B cell (primary cell): ENCODE measurements around the gene FMNL1. TPM values are rescaled to one million over a fixed set of nuclear protein-coding genes. Genes with fewer than 3 reads are reported as not detected.

ENCODE experiments used
- ATAC-seq: fragments of 200-7000 bp; cut with Tn5 transposase; one replicate; pipeline ENCODE4 v1.10.0; 2021; ENCODE audit warnings: low read depth, mild to moderate bottlenecking, moderate number of reproducible peaks, moderate library complexity
- CTCF ChIA-PET: fragments of 350-600 bp; sonication (Branson Sonifier 250); formaldehyde crosslinking; loops from one replicate; lab custom pipeline; 2021; ENCODE audit warnings: antibody characterized with exemption, inconsistent platforms; lab: Charles Lee
- POLR2A ChIA-PET: fragments of 350-600 bp; sonication (Branson Sonifier 250); formaldehyde crosslinking; loops from one replicate; lab custom pipeline; 2021; ENCODE audit warnings: antibody characterized with exemption; lab: Charles Lee
- DNase-seq: peaks from one replicate; pipeline ENCODE4 v3.0.0; 2013
- H2AFZ ChIP-seq: 2 replicates; pipeline ENCODE4 v1.6.1; 2012; ENCODE audit warnings: mild to moderate bottlenecking, low read depth, low read length; ENCODE audit not compliant: insufficient read depth, poor library complexity, severe bottlenecking
- H3K27ac ChIP-seq, 2 donors: 1 replicate in 1 of 2; 2 replicates in 1 of 2; pipeline ENCODE4 v1.5.1; 2012 to 2013; ENCODE audit warnings: low read length in 2 of 2, mild to moderate bottlenecking in 2 of 2, moderate library complexity in 1 of 2
- H3K27me3 ChIP-seq, 4 experiments: fragments of 200-600 bp in 1 of 4; sonication (generic) in 1 of 4; replicated peaks in 1 of 4; 1 replicate in 2 of 4; 2 replicates in 2 of 4; pipeline versions ENCODE4 v1.6.1 to v1.7.0; 2013 to 2016; ENCODE audit warnings: low read length in 3 of 4, mild to moderate bottlenecking in 2 of 4, mixed read lengths in 1 of 4, moderate library complexity in 1 of 4; ENCODE audit not compliant: insufficient read depth in 4 of 4, control insufficient read depth in 3 of 4; ENCODE audit errors: control extremely low read depth in 1 of 4
- H3K36me3 ChIP-seq, 2 experiments: replicated peaks in 1 of 2; 1 replicate in 1 of 2; 2 replicates in 1 of 2; pipeline versions ENCODE4 v1.6.1 to v1.7.1; 2013; ENCODE audit warnings: low read length in 1 of 2; ENCODE audit not compliant: insufficient read depth in 2 of 2, control insufficient read depth in 1 of 2; ENCODE audit errors: control extremely low read depth in 1 of 2, extremely low read depth in 1 of 2
- H3K4me1 ChIP-seq, 2 donors: fragments of 200-600 bp in 1 of 2; sonication (generic) in 1 of 2; 1 replicate in 1 of 2; 2 replicates in 1 of 2; pipeline versions ENCODE4 v1.5.1 to v1.6.1; 2013 to 2017; ENCODE audit warnings: low read length in 2 of 2; ENCODE audit not compliant: control insufficient read depth in 2 of 2, insufficient read depth in 2 of 2
- H3K4me2 ChIP-seq: replicated peaks from 2 replicates; pipeline ENCODE3; 2012; ENCODE audit warnings: mild to moderate bottlenecking, low read depth, low read length; ENCODE audit not compliant: poor library complexity, severe bottlenecking
- H3K4me3 ChIP-seq, 5 experiments: fragments of 200-600 bp in 1 of 5; sonication (generic) in 1 of 5; 1 replicate in 3 of 5; 2 replicates in 2 of 5; pipeline versions ENCODE4 v1.5.1 to v1.7.0; 2011 to 2016; ENCODE audit warnings: low read length in 4 of 5, mild to moderate bottlenecking in 4 of 5, low read depth in 2 of 5, control low read depth in 1 of 5, moderate library complexity in 1 of 5; ENCODE audit not compliant: insufficient read depth in 1 of 5; ENCODE audit errors: control extremely low read depth in 1 of 5, extremely low read depth in 1 of 5
- H3K79me2 ChIP-seq: fragments of 200-600 bp; sonication (generic); one replicate; pipeline ENCODE4 v1.6.0; 2016; ENCODE audit warnings: low read length; ENCODE audit not compliant: control insufficient read depth, insufficient read depth
- H3K9ac ChIP-seq: fragments of 200-600 bp; sonication (generic); 2 replicates; pipeline ENCODE4 v1.6.1; 2017; ENCODE audit warnings: mild to moderate bottlenecking, low read length, moderate library complexity
- H3K9me3 ChIP-seq, 3 donors: one replicate each; pipeline versions ENCODE4 v1.6.1 to v1.7.1; 2013; ENCODE audit warnings: low read length in 2 of 3; ENCODE audit not compliant: control insufficient read depth in 2 of 3, insufficient read depth in 1 of 3; ENCODE audit errors: control extremely low read depth in 1 of 3
- H4K20me1 ChIP-seq: 2 replicates; pipeline ENCODE4 v1.6.0; 2012; ENCODE audit warnings: mild to moderate bottlenecking, low read length; ENCODE audit not compliant: insufficient read depth, control insufficient read depth, poor library complexity, severe bottlenecking
- H3K27ac Mint-ChIP-seq: one replicate; pipeline ENCODE4 v1.8.0; 2021; ENCODE audit warnings: mixed read lengths
- H3K27me3 Mint-ChIP-seq: one replicate; pipeline ENCODE4 v1.8.0; 2021; ENCODE audit warnings: mixed read lengths
- H3K4me1 Mint-ChIP-seq: one replicate; pipeline ENCODE4 v1.8.0; 2021; ENCODE audit warnings: mixed read lengths
- H3K4me3 Mint-ChIP-seq: one replicate; pipeline ENCODE4 v1.8.0; 2021; ENCODE audit warnings: mixed read lengths
- H3K9me3 Mint-ChIP-seq: one replicate; pipeline ENCODE4 v1.8.0; 2022; ENCODE audit warnings: mixed read lengths; ENCODE audit not compliant: insufficient read depth
- CTCF ChIP-seq: fragments of 200-600 bp; IDR thresholded peaks from one replicate; pipeline ENCODE4 v1.8.0; 2022; ENCODE audit warnings: antibody characterized with exemption, mild to moderate bottlenecking
- EZH2 ChIP-seq: IDR thresholded peaks from 2 replicates; pipeline ENCODE4 v1.6.1; 2012; ENCODE audit warnings: borderline replicate concordance, low read depth, mild to moderate bottlenecking, moderate library complexity, low read length; ENCODE audit not compliant: insufficient read depth, poor library complexity, severe bottlenecking
- WGBS: methylation state at CpG from one replicate; pipeline ENCODE4 v1.1.5; 2013; ENCODE audit warnings: missing lambda C conversion rate; ENCODE audit not compliant: insufficient coverage; 5-methylcytosine and 5-hydroxymethylcytosine counted together
- intact Hi-C: fragments of 100-400 bp; cut with micrococcal nuclease; formaldehyde crosslinking; loops from one replicate; pipeline ENCODE4 v1.10.0; 2022
- polyA plus RNA-seq: library from polyadenylated mRNA; depleted of rRNA; stranded (reverse); fragments of >200 nt; gene quantifications from 2 replicates; pipeline ENCODE4 v1.2.3, GENCODE V29; 2012
- total RNA-seq, 2 donors: library from RNA; stranded (reverse); fragments of 120-200 nt in 1 of 2; gene quantifications; 1 replicate in 1 of 2; 2 replicates in 1 of 2; pipeline versions ENCODE4 v1.2.3 to v1.2.4, GENCODE V29; 2013 to 2022

FMNL1 gene
- total and polyA plus RNA-seq, 2 donors (not counting 1 experiment from before 2014, with no cell fraction given): 386 to 663 TPM

- Histone ChIP-seq H3K4me1 (peaks cover 47 to 74% of the 10 kb centered on the region in 2 donors), H4K20me1 (peaks cover 63% of the 10 kb centered on the region), H3K9ac (no peak overlapping the region), H3K4me3 (no peak overlapping the region), H3K36me3 (peaks cover 3 to 70% of the 10 kb centered on the region in 2 experiments), H3K9me3 (no peaks in the 10 kb centered on the region), H3K79me2 (peaks cover 73% of the 10 kb centered on the region), H3K27ac (peak overlapping the region in 1 of 2 donors; percentile 100), H3K27me3 (no peaks in the 10 kb centered on the region), H3K4me2 (no peak overlapping the region), H2AFZ (no peak overlapping the region)
- peaks cover 76% of the 10 kb centered on the region for H3K4me1 Mint-ChIP-seq
- peak overlapping the region; percentile 60 for H3K4me3 Mint-ChIP-seq
- TF ChIP-seq EZH2 (no peak), CTCF (no peak)
- DNase-seq (peak; percentile 13), ATAC-seq (no peak)
- ChIA-PET POLR2A (interaction anchor here (9.9 kb wide), 1 partner anchor 12 kb away, joined by 149 read pairs; the partner anchor contains the start of gene FMNL1), CTCF (interaction anchor here (0.8 to 24.6 kb wide), 8 partner anchors 12 to 153 kb away, joined by 3 to 737 read pairs (median 6); partner anchors contain the start of genes FMNL1, HEXIM1 and HEXIM2)
- intact Hi-C loops: no loop called here
- no peaks in the 10 kb centered on the region for H3K9me3 Mint-ChIP-seq
- H3K27ac Mint-ChIP-seq: peak overlapping the region; percentile 99
- H3K27me3 Mint-ChIP-seq: no peaks in the 10 kb centered on the region
- WGBS: 87% methylated on average over 9 of the region's 9 CpGs
Observed at GRCh38 chr17:45232514-45233422, 11.1 kb downstream of the FMNL1 start.
